Measurements from ENCODE around the gene DUSP22.
A peak's percentile ranks its signal among the peaks of the same experiment; 100 is the strongest.
"Not testable (repeated sequence)": the region's sequence is repeated elsewhere in the genome, so short reads cannot be mapped to it uniquely, and the experiment has no call there.

Gene DUSP22

DNA sequence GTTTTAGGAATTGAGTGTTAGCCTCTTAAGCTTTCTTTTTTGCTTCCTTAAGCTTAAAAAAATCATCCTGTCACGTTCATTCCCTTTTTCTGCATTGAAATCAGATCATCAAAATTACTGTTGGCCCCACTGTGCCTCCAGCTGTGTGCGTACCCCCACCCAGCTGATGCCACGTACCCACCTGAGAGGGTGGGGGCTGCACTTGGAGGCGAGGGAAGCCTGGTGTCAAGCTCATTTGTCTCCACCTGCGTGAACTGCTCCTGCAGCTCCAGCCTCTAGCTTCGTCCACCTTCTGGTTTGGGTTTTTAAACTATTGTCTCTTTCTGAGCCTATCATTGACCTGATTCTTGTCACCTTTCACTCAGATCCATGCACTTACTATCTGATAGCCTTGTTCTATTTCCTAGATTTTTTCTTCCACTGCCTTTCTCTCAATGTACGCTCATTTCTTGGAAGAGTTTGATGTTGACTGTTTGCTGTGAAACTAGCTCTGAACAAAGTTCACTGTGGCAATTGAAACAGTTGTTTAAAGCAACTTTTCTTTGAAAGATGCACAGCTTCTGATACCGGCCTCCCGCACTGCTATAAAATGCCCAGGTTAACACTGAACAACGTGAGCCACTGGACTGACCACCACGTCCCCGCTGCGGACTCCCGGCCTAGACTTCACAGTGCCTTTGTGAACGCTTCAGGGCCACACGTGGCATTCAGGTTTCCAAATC is 69.3 kb downstream of the DUSP22 start:
- FAIRE-seq (peak; percentile 26), DNase-seq (ENCODE audit: insufficient read length, low spot score) (no peak)

DNA sequence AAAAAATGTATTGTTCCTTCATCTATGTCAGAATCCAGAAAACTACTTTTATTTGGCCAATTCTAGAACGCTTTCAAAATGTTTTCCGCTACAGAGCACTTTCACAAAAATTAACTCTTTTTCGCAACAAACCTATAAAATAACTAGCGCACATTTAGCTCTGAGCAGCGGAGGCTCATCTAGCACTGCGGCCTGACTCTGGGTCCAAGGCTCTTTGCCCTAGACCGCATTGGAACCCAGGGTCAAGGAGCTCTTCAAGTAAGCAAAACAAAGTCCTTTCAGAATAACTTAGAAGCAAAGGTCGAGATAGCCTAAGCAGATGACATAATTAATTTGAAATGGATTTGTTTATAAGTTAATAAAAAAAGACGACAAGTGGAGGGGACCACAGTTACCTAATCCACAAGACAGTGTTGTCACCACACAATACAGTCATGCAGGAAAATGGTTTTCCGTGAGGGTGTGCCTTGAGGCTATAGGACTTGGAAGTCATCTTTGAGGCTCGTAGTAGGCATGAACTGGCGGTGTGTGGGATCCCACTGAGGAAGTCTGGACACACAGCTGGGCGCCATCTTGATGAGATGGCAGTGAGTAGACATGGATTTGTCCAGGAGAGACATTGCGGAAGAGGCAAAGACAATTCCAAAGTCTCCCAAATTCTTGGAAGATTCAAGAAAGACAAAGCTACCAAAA is 70.1 kb downstream of the DUSP22 start:
- DNase-seq (ENCODE audit: insufficient read length, low spot score), result no peak
- no peak for FAIRE-seq

DNA sequence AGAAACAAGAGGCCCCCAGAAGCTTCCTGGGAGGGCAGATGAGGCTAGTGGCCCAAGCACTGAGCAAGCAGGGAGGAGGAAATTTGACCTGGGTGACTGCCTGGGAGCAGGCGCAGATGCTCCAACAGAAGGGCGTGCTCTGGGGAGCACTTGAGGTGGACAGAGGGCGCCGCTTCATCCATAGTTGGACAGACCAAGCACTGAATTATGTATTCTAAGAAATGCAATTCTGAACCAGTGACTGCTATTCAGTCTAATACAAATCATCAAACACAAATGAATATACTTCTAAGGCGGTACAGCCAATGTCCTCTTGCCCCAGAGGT is 70.6 kb downstream of the DUSP22 start:
- DNase-seq (ENCODE audit: insufficient read length, low spot score), result no peak
- FAIRE-seq, result no peak

DNA sequence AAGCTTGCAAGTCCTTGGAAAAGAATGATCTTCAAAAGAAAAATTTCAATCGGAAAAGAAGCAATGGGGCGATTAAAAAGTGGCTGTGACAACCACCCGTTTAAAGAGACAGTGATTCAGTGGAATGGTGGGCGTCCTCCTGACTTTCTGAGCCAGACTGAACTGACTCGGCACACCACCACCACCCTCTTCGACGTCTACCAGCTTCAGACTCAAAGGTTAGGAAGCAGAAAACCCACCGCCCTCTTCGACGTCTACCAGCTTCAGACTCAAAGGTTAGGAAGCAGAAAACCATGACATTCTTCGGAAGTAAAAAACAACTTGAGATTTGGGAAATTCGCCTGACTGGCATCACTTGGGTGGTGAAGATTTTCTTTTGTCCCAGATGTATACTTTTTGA is 71.0 kb downstream of the DUSP22 start:
- no peak for FAIRE-seq

GRCh38 chr6:363909-364308 is 71.6 kb downstream of the DUSP22 start:
- DNase-seq (ENCODE audit: insufficient read length, low spot score) (no peak), FAIRE-seq (no peak)

More for the DNA sequence above, 71.0 kb downstream of the DUSP22 start:
- no peak for DNase-seq (ENCODE audit: insufficient read length, low spot score)

GRCh38 chr6:364609-365540 is 72.6 kb downstream of the DUSP22 start:
- DNase-seq (ENCODE audit: insufficient read length, low spot score) (no peak), FAIRE-seq (peak; percentile 66)

DNA sequence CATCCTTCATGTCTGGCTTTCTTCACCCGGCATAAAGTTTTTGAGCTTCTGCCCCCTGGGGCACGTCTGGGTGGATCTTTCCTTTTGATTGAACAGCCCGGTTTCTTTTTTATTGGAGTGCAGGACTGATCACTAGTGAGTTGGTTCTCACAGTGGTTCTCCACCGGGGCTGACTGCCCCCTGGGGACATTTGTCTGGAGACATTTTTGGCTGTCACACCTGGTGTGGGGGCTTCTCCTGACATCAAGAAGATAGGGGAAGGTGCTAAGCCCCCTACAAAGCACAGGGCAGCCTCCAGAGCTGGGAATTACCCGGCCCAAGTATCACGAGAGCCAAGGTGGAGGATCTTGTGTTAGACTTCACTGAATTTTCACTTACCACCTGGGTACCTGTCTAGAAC is 73.5 kb downstream of the DUSP22 start:
- peak; percentile 39 for FAIRE-seq
- no peak for DNase-seq (ENCODE audit: insufficient read length, low spot score)

- DNase-seq (ENCODE audit: insufficient read length, low spot score) (no peak), FAIRE-seq (peak; percentile 21)
Measured at GRCh38 chr6:366389-367297, 74.4 kb downstream of the DUSP22 start.

DNA sequence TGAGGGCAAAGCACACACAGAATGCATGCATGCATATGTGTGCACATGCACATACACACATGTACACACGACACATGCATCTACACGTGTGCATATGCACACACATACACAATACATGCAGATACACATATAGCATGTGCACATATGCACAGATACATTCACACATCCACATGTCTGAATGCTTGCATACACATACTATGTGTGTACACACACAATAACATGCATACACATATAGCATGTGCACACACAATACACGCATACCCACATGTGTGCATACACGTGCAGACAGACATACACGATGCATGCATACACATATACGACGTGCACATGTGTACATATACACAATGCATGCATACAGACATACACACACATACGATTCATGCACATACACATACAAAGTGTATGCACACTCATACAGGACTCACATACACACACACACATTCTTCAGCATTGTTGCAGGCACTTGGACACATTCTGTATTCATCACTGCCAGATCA is 75.1 kb downstream of the DUSP22 start:
- DNase-seq (ENCODE audit: insufficient read length, low spot score), result no peak
- FAIRE-seq, result no peak

DNA sequence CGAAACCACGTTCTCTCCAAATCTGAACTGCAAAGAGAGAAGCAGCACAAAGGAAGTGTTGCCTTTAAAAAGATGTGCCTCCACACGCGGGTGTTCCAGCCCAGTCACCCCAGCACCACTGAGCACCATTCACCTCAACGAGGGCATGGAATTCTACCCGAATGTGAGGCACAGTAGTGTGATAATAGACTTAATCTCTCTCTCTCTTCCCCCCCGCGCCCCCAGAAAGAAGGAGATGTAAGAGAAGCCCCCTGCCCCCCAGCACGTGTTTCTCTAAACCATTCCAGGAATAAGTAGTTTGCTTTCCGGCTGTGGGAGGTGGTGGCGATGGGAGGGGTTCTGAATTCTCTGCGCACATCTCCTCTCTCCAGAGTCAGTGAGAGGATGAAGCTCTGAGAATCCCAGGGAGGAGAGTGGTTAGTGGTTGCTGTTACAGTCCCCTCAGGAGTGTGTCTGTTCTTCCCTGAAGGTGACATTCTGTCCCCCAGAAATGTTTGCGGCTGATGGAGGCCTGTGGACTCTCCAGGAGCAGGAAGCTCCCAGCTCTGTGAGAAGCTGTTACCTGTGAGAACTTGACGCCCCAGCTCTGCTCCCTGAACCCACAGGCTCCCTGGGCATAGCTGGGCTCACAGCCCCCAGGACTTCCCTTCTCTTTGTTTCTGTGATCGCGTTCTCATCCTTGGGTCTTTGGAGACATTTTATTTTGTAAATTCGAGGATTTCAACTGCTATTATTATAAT is 75.8 kb downstream of the DUSP22 start:
- no peak for FAIRE-seq
- no peak for DNase-seq (ENCODE audit: insufficient read length, low spot score)

- FAIRE-seq, result no peak
- DNase-seq (ENCODE audit: insufficient read length, low spot score), result no peak
Measured at GRCh38 chr6:369559-370431, 77.5 kb downstream of the DUSP22 start.

DNA sequence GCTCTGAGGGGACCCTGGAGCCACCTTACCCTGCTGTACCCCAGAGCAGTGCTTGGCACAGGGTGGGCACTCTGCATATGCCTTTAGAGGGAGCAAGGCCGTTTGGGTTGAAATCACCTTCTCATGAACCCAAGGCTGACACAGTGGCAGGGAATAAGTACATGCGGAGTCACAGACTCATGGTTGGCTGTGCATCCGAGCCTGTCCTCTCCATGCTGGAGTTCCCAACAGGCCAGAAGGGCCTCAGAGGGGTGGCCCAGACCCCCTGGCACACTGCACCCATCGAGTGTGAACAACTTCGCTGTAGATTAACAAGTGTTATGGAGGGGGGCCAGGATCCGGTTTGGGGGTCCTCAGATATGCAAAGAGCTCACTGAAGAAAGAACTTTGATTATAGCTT is 78.3 kb downstream of the DUSP22 start:
- no peak for FAIRE-seq
- no peak for DNase-seq (ENCODE audit: insufficient read length, low spot score)

GRCh38 chr6:371851-372250 is 79.6 kb downstream of the DUSP22 start:
- FAIRE-seq; DNase-seq (ENCODE audit: insufficient read length, low spot score): not testable (repeated sequence)

- FAIRE-seq, result no peak
- DNase-seq (ENCODE audit: insufficient read length, low spot score), result no peak
Measured at GRCh38 chr6:372336-372911, 80.1 kb downstream of the DUSP22 start.

DNA sequence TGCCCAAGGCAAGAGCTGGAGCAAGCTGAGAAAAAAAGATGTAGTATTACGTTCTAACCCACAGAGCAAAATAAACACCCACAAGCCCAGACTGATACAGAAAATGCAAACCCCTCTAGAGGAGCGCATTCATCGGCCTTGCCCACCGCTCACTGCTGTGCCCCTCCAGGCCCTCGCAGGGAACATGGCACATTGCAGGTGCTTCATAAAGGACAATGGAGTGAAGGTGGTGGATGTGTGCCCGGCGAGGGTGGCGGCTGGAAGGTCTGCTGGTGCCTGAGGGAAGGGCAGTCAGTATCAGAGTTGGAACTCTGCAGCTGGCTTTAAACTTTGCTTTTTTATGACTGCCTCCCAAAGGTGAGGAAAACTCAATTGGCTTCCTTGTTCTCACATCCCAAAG is 80.7 kb downstream of the DUSP22 start:
- no peak for DNase-seq (ENCODE audit: insufficient read length, low spot score)
- FAIRE-seq, result no peak

GRCh38 chr6:373773-374724 is 81.8 kb downstream of the DUSP22 start:
- FAIRE-seq, result no peak
- DNase-seq (ENCODE audit: insufficient read length, low spot score), result no peak

- FAIRE-seq, result no peak
Measured at GRCh38 chr6:374956-375355, 82.7 kb downstream of the DUSP22 start.

More at GRCh38 chr6:374956-375355, 82.7 kb downstream of the DUSP22 start:
- no peak for DNase-seq (ENCODE audit: insufficient read length, low spot score)

Data from GM19239 (cell line).